Kidney capillary endothelial cell (primary cell): Measurements from ENCODE around the gene SEC22C.

Experiments used
- DNase-seq: peaks from one replicate; pipeline ENCODE4 v3.0.0-alpha.2; 2018; ENCODE audit warnings: low spot score

The SEC22C gene

DNA sequence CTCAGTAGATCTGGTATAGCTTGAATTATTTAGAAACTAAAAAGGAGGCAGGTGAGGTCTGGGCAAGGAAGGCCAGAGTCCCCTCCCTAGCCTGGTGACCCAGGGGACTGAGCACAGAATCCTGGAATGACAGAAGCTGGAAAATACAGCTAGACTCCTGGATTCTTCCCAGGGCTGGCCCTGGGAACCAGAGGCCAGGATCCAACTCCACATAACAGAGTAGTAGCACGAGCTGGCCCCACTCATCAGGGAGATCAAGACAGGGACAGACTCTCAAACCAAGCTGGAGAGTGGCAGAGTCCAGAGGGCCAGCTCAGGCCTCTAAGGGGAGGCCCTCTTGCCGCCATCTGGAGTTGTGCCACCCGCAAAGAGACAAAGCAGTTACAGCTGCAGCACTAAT is 68.6 kb downstream of the SEC22C start:
- no peak for DNase-seq

- no peak for DNase-seq
These were observed 70.0 kb downstream of the SEC22C start for GRCh38 chr3:42511736-42512135.

GRCh38 chr3:42511201-42511600 is 70.6 kb downstream of the SEC22C start:
- DNase-seq: no peak

DNA sequence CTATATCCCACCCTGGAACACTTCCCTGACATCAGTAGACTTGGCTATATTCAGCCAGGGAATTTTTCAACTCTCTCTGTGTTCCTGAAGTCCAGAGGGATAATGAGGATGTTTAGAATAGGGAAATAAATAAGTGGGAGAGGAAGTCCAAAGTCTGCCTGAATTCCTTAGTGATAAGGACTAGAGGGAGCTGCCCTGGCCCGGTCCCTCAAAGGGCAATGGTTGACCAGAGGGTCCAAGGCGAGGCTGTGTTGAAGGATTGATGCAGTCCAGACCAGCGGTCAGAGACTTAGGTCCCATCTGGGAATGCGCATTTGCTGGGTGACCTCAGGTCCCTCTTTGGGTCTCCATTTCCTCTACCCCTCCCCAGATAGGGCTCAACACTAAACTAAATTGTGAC is 71.4 kb downstream of the SEC22C start:
- DNase-seq: no peak

DNA sequence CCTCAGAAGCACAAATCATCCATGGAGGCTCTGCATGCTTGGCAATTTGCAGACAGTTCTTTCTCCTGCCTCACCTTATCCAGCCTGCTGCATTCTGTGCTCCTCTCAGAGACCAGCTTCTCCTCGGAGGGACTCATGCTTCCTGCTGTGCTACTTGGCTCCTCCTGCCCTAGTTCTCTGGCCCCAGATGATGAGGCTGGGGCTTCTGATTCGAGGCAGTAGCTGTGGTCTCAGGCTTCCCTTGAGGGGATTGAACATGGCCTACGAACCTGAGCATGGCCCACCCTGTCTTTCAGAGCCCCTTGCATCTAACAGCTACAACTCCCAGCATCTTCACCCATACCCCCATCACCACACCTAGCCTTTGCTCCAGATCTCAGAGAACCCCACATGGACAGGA is 72.7 kb downstream of the SEC22C start:
- no peak for DNase-seq

DNA sequence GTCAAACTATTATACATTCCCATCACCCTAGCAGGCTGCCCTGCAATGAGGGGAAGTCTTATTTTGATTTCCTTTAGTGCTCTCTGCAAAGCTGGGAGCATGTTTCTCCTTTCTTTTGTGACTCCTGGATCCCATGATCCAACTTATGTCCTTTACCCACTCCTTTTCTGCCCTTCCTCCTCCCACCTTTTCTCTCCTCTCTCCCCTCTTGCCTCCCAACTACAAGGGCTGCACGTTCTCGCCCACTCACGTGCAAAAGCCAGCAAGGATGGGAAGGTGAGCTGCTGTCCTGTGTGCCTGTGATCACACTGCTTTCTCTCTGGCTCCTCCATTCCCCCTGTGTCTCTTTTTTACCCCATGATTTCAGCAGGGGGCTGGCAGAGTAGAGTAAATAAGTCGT is 73.2 kb downstream of the SEC22C start:
- no peak for DNase-seq

GRCh38 chr3:42507761-42508335 is 73.9 kb downstream of the SEC22C start:
- DNase-seq: no peak

GRCh38 chr3:42507252-42507651 is 74.5 kb downstream of the SEC22C start:
- no peak for DNase-seq

DNA sequence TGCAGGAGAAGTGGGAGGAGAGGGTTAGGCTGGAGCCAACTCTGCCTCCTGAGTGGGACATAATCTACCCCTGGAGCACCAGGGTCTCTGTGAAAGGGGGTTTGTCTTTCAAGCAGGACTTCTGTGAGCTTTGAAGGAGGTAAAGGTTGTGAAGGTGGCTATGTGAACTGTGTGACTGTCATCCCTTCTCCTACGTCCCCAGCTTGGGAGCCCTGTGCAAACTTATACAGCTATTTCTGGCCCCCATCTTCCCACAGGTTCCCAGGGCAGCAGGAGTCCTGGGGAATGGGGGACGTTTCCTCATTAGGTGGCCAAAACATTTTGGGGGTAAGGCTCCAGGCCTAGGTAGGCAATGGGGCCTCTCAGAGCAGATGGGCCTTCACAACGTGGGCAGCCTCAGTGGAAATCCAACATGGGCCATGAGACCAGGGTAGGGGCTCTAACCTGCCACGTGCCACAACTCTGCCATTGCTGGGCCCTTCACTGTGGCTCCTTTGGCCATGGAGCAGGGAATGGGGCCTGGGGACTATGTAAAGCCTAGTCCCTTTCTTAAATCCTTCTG is 75.8 kb downstream of the SEC22C start:
- DNase-seq: no peak

DNA sequence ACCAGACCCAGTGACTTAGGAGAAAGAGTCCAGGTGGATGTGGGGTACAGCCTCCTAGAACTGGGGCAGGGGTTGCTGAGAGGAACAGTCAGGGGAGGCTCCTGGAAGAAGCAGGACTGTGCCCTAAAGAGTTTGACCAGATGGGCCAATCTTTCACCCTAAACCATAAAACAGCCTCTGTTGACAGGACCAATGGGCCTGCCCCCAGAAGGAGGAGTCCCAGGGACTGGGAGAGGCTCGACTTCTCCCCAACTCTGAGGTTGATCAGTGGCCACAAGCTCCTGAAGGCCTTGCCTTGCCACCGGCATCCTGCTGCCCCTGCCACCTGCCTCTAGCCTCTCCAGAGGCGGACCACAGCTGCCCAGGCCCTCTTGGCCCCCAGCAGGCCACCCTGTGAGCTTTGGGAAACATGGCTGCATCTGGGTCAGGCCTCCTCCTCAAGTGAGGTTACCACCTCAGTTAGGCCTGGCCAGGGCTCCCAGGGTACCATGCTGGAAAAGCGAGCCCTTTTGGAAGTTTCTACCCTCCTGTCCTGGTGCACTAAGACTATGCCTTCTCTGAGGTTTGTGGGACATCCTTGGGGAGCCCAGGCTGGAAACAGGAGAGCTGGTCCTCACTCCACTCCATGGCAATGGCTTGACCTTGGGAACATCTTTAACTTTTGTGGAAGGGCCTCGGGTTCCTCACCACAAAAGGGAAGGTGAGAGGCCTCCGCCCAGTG is 76.5 kb downstream of the SEC22C start:
- no peak for DNase-seq

DNA sequence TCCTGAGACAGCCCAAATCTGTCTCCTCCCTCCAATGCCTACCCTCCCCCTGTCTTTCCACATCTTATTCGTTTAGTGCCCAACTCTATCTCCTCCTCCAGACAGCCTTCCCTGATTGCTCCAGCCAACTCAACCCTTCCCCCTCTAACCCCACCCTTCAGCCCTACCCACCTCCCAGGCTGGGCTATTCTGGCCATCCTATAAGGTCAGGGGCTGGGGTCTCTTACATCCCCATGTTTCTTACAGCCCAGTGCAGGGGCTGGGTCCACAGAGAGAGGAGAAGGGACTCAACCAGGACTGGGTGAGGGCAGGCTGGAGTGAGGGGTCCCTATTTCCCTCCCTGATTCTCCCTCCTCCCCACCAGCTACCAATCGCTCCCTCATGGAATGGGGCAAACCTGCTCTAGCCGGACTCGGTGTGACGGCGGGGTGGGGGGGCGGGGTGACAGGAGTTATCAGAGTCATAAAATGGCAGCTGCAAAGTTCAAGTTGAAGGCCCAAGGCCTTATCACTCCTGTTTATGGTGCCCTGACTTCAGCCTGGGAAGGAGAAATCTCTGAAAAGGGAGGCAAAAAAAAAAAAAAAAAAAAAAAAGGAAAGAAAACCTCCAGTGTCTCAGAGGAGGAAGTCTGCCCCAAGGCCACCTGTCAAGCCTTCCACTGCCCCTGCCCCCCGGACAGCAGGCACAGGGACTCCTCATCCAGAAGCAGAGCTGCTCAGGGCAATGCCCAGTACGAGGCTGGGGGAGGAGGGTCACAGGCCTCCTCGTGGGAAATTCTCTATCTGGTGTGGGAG is 77.2 kb downstream of the SEC22C start:
- DNase-seq: no peak

GRCh38 chr3:42503957-42504333 is 77.8 kb downstream of the SEC22C start:
- no peak for DNase-seq

DNA sequence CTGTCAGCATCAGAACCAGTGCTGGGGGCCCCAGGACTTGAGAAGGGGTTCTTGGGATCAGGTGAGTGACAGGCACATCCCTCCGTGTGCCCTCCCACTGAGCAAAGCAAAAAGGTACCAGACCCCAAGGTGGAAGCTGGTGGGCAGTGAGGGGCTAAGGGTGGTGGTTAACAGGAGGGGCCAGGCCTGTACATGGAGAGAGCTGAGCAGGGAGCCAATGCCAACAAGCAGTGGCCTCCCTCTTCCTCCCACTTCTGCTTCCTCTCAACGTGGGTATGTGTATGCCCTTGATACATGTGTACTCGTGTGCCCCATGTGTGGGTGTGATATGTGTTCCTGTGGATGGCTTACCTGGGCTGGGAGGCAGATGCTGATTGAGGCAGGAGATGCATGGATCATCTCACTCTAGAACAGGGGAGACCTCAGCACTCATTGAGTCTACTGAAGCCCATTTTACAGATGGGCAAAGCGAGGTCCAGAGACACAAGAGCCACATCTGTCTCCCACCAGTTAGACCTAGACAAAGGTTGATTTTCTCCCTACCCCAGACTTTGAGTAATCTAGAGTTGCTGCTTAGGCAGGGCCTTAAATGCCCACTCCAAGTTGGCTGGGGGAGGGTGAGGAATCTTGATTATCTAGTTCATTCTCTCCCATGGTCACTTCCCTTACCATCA is 78.4 kb downstream of the SEC22C start:
- DNase-seq: no peak

DNA sequence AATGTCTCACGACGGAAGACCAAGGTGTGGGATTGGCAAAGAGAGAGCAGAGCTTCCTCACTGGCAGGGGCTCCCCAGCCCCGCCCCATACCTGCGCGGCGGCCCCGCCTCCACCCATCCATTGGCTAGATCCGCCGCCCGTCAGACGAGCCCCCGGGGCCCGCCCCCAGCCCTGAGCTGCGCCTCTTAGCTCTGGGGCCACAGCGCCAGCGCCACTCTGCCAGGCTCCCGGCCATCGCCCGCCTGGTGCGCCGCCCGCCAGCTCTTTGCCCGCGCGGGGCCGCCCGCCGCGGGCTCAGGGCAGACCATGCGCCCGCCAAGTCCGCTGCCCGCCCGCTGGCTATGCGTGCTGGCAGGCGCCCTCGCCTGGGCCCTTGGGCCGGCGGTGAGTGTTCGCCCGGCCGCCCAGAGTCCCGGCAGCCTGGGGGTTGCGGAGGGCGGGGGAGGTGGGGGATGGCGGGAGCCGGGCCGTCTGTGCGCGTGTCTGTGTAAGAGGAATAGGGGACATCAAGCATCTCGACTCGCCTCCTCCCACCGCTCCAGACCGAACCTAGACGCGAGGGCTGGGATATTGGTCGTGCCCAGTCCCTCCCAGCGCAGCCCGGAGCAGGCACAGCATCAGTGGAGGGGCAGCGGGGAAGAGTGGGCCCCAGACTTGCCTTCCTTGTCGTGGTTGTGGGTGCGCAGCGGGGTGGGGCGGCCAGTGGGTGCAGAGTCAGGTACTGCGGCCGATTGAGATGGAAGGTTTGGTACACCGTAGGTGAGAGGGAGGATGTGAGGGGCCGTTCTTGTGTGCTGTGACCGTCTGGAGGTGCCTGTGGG is 79.1 kb downstream of the SEC22C start, which contains the start of gene VIPR1:
VIPR1 (plus strand) TSS at position 215 of the 822 bp plus-strand sequence; CDS start at position 308, 93 bp downstream.
- no peak for DNase-seq

- DNase-seq: peak; percentile 26
These were observed 79.9 kb downstream of the SEC22C start for GRCh38 chr3:42501681-42502428.

DNA sequence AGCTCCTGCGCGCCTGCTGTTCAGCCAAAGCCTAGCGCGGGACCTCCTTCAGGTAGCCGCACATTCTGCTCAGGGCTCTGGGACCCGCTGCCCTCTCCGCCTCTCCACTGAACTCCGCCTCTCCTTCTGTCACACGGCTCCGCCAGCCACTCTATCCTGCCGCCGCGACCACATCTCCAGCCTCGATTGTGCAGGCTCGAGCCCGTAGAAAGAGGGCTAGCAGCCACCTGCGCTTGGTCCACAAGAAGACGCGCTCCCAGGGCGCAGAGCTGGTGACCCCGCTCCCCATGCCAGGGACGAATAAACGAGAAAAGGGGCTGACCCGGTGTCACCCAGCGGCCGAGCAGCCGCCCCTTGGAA is 80.5 kb downstream of the SEC22C start:
- no peak for DNase-seq

DNA sequence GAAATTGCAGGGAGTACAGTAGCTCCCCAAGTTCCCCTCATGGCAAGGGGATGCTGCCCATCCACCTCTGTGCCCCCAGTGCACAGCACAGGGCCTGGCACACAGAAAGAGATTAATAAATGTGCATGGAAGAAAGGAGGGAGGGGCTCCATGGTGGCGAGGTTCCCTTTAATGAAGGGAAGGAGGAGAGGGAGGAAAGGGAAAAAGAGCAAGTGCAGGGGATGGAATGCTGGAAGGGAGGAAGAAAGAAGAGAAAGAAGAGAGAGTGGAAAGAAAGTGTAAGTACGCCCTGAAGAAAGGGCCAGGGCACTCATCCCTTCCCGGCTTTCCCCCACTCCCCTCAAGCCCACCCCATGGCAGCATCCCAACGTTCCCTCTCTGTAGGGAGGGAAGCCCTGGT is 80.9 kb downstream of the SEC22C start:
- no peak for DNase-seq

GRCh38 chr3:42500091-42500490 is 81.7 kb downstream of the SEC22C start:
- no peak for DNase-seq

- DNase-seq: no peak
These were observed 82.3 kb downstream of the SEC22C start for GRCh38 chr3:42499478-42499871.

DNA sequence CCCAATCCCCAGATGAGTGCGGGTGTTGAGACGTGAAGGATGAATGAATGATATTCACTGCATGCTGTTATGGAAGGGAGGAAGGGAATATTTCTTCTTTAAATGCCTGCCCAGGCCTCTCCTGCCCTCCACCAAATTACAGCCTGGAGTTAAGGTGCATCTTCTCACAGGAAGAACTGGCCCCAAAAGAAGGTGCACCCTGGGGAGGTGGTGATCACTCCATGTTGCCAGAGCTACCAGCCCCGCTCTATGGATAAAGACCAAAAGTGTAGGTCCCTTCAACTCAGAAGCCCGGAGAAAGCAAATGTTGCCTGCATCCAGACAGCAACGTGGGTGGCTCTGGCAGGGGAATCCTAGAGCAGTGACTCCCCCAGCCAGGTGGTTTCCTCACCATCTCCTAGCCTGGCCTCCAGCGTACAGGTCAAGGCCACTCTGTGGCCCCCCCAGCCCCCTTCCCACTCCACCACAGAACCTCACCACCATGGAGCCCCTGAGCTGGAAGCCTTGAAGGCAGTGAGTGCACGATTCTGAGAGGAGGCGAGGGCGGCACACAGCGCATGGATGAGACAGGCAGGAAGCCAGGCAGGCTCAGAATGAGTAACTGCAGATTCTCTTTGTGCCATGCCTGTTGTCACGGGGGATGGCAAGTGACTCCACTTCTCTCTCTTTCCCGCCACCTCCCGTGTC is 82.8 kb downstream of the SEC22C start:
- DNase-seq: no peak
